ENCODE measurements around the gene DISP3. TPM values are rescaled to one million over a fixed set of nuclear protein-coding genes. Genes with fewer than 3 reads are reported as not detected.

Gene DISP3
- total RNA-seq, 2 experiments from 2014 or later: 0.97 to 1.7 TPM

- intact Hi-C loops (cut with micrococcal nuclease; ENCODE audit: unreplicated experiment): loop anchor here (10.0 kb wide), 1 partner anchor 79 kb away; no protein-coding TSS in a partner anchor
- Histone ChIP-seq H3K9me3 (ENCODE audit: low read length) (no peaks in the 10 kb centered on the region), H4K20me1 (ENCODE audit: insufficient read depth, low read length) (no peaks in the 10 kb centered on the region), H3K9me2 (ENCODE audit: insufficient read depth, low read length) (no peaks in the 10 kb centered on the region), H3K4me2 (ENCODE audit: low read length) (no peak overlapping the region), H3K36me3 (ENCODE audit: insufficient read depth, low read length) (no peaks in the 10 kb centered on the region), H3K79me2 (ENCODE audit: insufficient read depth, low read depth, low read length) (no peaks in the 10 kb centered on the region), H3K4me1 (ENCODE audit: insufficient read depth, low read length, poor library complexity, severe bottlenecking) (peaks cover 24% of the 10 kb centered on the region), H3K27ac (ENCODE audit: low read depth, low read length, poor library complexity, severe bottlenecking) (no peak overlapping the region), H3K4me3 (ENCODE audit: low read depth, low read length, poor library complexity, severe bottlenecking) (no peak overlapping the region), H2AFZ (ENCODE audit: low read length) (no peak overlapping the region)
- ChIA-PET POLR2A (no interaction called here), CTCF (ENCODE audit: unreplicated experiment) (no interaction called here)
- no TSS peak for BruUV-seq (replicated peaks)
- DNase-seq (ENCODE audit: low spot score): no peak
- no peak for TF ChIP-seq CTCF (conservative IDR thresholded peaks at IDR 0.05; ENCODE audit: low read length)
Measured at GRCh38 chr1:11566042-11566850, 87.3 kb downstream of the DISP3 start.

GRCh38 chr1:11567244-11568065 lies 88.5 kb downstream of the DISP3 start:
- Histone ChIP-seq H3K79me2 (ENCODE audit: insufficient read depth, low read depth, low read length) (no peaks in the 10 kb centered on the region), H3K36me3 (ENCODE audit: insufficient read depth, low read length) (no peaks in the 10 kb centered on the region), H3K27ac (ENCODE audit: low read depth, low read length, poor library complexity, severe bottlenecking) (no peak overlapping the region), H3K9me2 (ENCODE audit: insufficient read depth, low read length) (no peaks in the 10 kb centered on the region), H3K9me3 (ENCODE audit: low read length) (no peaks in the 10 kb centered on the region), H3K4me1 (ENCODE audit: insufficient read depth, low read length, poor library complexity, severe bottlenecking) (peaks cover 24% of the 10 kb centered on the region), H4K20me1 (ENCODE audit: insufficient read depth, low read length) (no peaks in the 10 kb centered on the region), H3K4me2 (ENCODE audit: low read length) (no peak overlapping the region), H3K4me3 (ENCODE audit: low read depth, low read length, poor library complexity, severe bottlenecking) (no peak overlapping the region), H2AFZ (ENCODE audit: low read length) (no peak overlapping the region)
- TF ChIP-seq CTCF (conservative IDR thresholded peaks at IDR 0.05; ENCODE audit: low read length) (no peak), EZH2phosphoT487 (IDR thresholded peaks at IDR 0.05; ENCODE audit: borderline replicate concordance, low read depth, low read length) (no peak)
- no TSS peak for BruUV-seq (replicated peaks)
- no peak for DNase-seq (ENCODE audit: low spot score)
- ChIA-PET POLR2A (no interaction called here), CTCF (ENCODE audit: unreplicated experiment) (no interaction called here)
- intact Hi-C loops (cut with micrococcal nuclease; ENCODE audit: unreplicated experiment): loop anchor here (10.0 kb wide), 1 partner anchor 77 kb away; no protein-coding TSS in a partner anchor
